ENCODE measurements around the gene ANKRD33B. TPM values are rescaled to one million over a fixed set of nuclear protein-coding genes. Genes with fewer than 3 reads are reported as not detected.

ANKRD33B gene
- total and polyA plus RNA-seq, 10 donors = 2.0 to 37.8 (median 24.6) TPM

DNA sequence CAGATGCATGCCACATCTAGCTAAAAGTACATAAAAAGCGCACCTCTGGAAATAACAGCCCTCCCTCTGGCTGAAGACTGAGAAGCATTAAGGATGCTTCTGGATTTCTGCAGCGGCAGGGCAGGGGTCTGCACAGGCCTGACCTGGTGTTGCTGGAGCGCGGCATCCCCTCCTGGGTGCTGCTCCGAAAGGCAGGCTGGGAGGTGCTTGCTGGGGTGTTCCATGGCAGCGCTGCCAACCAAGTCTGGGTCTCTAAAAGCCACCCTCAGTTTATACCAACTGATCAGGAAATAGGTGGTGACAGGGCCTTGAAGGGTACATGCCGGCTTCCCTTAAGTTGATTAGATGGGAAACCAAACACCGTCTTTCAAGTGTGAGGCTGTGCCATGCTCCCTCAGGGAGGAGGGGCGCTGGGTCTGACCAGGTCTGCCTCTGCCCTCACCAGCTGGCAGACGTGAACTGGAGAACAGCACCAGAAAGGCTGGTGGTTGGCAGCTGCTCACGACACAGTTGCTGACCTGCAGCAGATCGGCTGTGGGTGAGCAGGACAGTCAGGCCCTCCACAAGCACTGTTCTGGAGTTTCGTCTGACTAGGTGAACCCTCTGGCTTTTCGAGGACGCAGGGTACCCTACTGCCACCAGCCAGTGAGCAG lies 115.6 kb downstream of the ANKRD33B start:
- DNase-seq = no peak

DNA sequence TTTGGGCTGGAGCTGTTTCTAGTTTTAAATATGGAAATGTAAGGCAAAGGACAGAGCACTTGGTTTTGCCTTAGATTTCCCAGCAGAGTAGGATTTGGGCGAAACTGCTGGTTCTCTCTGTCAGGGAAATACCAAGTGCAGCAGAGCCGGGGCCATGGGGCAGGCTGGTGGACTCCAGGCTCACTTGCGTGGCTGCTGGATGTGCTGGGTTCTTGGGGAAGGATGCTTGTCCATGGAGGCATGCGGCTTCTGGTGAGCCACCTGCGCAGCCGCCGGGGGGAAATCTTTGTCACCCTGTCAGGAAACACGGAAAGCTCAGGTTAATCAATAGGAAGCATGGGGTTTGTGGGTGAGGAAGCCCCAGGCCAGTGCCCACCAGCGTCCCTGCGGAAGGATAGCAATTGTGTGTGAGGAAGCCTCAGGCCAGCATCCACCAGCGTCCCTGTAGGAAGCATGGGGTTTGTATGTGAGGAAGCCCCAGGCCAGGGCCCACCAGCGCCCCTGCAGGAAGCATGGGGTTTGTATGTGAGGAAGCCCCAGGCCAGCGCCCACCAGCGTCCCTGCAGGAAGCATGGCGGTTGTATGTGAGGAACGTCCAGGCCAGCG lies 117.1 kb downstream of the ANKRD33B start:
- no peak overlapping the region for H3K4me3 ChIP-seq
- 65 to 89% (median 77%) methylated on average over 16 to 17 of the region's 17 CpGs for WGBS, 5 donors
- H3K27me3 ChIP-seq (replicated peaks in 1 of 7) = no peaks in the 10 kb centered on the region
- TF ChIP-seq POLR2A (IDR thresholded peaks at IDR 0.05) (no peak), POLR2AphosphoS5 (IDR thresholded peaks at IDR 0.05) (no peak)
- TF ChIP-seq, protein P1, sequence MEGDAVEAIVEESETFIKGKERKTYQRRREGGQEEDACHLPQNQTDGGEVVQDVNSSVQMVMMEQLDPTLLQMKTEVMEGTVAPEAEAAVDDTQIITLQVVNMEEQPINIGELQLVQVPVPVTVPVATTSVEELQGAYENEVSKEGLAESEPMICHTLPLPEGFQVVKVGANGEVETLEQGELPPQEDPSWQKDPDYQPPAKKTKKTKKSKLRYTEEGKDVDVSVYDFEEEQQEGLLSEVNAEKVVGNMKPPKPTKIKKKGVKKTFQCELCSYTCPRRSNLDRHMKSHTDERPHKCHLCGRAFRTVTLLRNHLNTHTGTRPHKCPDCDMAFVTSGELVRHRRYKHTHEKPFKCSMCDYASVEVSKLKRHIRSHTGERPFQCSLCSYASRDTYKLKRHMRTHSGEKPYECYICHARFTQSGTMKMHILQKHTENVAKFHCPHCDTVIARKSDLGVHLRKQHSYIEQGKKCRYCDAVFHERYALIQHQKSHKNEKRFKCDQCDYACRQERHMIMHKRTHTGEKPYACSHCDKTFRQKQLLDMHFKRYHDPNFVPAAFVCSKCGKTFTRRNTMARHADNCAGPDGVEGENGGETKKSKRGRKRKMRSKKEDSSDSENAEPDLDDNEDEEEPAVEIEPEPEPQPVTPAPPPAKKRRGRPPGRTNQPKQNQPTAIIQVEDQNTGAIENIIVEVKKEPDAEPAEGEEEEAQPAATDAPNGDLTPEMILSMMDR (IDR thresholded peaks at IDR 0.05 in 8 of 11, conservative IDR thresholded peaks at IDR 0.05 in 3 of 11) = no peak
- H3K4me1 ChIP-seq = peaks cover 0 to 10% (median 0%) of the 10 kb centered on the region in 6 donors
- no peak for DNase-seq
- no peak overlapping the region for H3K27ac ChIP-seq
- peaks cover 0 to 93% (median 61%) of the 10 kb centered on the region in 6 donors for H3K36me3 ChIP-seq
- intact Hi-C loops (cut with DNase I; ENCODE audit: low total_unique reads) = no loop called here
- H3K9me3 ChIP-seq = peaks cover 0 to 13% (median 3%) of the 10 kb centered on the region in 8 donors

More for the DNA sequence above, 115.6 kb downstream of the ANKRD33B start:
- H3K27me3 ChIP-seq (replicated peaks in 1 of 7) = no peaks in the 10 kb centered on the region
- whole genome bisulfite sequencing, 5 donors = 85 to 97% (median 93%) methylated on average over 11 to 15 of the region's 15 CpGs
- intact Hi-C loops (cut with DNase I; ENCODE audit: low total_unique reads) = no loop called here
- H3K9me3 ChIP-seq = peaks cover 0 to 13% (median 3%) of the 10 kb centered on the region in 8 donors
- peaks cover 0 to 10% (median 0%) of the 10 kb centered on the region in 6 donors for H3K4me1 ChIP-seq
- no peak overlapping the region for H3K27ac ChIP-seq
- no peak for TF ChIP-seq POLR2A (IDR thresholded peaks at IDR 0.05)
- TF ChIP-seq POLR2AphosphoS5 (IDR thresholded peaks at IDR 0.05) = no peak
- TF ChIP-seq, protein P1 (IDR thresholded peaks at IDR 0.05 in 8 of 11, conservative IDR thresholded peaks at IDR 0.05 in 3 of 11) = no peak
- no peak overlapping the region for H3K4me3 ChIP-seq
- peaks cover 0 to 78% (median 61%) of the 10 kb centered on the region in 6 donors for H3K36me3 ChIP-seq

DNA sequence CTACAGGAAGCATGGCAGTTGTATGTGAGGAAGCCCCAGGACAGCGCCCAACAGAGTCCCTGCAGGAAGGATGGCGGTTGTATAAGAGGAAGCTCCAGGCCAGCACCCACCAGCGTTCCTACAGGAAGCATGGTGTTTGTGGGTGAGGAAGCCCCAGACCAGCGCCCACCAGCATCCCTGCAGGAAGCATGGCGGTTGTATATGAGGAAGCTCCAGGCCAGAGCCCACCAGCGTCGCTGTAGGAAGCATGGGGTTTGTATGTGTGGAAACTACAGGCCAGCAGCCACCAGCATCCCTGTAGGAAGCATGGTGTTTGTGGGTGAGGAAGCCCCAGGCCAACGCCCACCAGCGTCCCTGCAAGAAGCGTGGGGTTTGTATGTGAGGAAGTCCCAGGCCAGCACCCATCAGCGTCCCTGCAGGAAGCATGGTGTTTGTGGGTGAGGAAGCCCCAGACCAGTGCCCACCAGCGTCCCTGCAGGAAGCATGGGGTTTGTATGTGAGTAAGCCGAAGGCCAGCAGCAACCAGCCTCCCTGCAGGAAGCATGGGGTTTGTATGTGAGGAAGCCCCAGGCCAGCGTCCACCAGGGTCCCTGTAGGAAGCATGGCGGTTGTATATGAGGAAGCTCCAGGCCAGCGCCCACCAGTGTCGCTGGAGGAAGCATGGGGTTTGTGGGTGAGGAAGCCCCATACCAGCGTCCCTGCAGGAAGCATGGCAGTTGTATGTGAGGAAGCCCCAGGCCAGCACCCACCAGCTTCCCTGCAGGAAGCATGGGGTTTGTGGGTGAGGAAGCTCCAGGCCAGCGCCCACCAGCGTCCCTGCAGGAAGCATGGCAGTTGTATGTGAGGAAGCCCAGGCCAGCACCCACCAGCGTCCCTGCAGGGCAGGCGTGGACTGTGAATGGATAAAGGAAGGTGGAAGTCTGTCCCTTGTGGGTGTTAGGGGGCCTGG lies 118.1 kb downstream of the ANKRD33B start:
- Histone ChIP-seq H3K9me3 (peaks cover 0 to 11% (median 2%) of the 10 kb centered on the region in 8 donors), H3K4me1 (peaks cover 0 to 10% (median 0%) of the 10 kb centered on the region in 6 donors), H3K27ac (no peak overlapping the region), H3K27me3 (replicated peaks in 1 of 7) (no peaks in the 10 kb centered on the region), H3K36me3 (peaks cover 0 to 92% (median 60%) of the 10 kb centered on the region in 6 donors), H3K4me3 (no peak overlapping the region)
- 43 to 71% (median 61%) methylated on average over 20 to 22 of the region's 22 CpGs for WGBS, 5 donors
- TF ChIP-seq POLR2AphosphoS5 (IDR thresholded peaks at IDR 0.05) = no peak
- TF ChIP-seq, protein P1 (IDR thresholded peaks at IDR 0.05 in 8 of 11, conservative IDR thresholded peaks at IDR 0.05 in 3 of 11) = no peak
- intact Hi-C loops (cut with DNase I; ENCODE audit: low total_unique reads) = no loop called here
- DNase-seq = no peak
